B cell (primary cell): ENCODE measurements around the gene KRT71. TPM values are rescaled to one million over a fixed set of nuclear protein-coding genes. Genes with fewer than 3 reads are reported as not detected.

Experiments used
- ATAC-seq: fragments of 200-7000 bp; cut with Tn5 transposase; one replicate; pipeline ENCODE4 v1.10.0; 2021; ENCODE audit warnings: low read depth, mild to moderate bottlenecking, moderate number of reproducible peaks, moderate library complexity
- CTCF ChIA-PET: fragments of 350-600 bp; sonication (Branson Sonifier 250); formaldehyde crosslinking; loops from one replicate; lab custom pipeline; 2021; ENCODE audit warnings: antibody characterized with exemption, inconsistent platforms; lab: Charles Lee
- POLR2A ChIA-PET: fragments of 350-600 bp; sonication (Branson Sonifier 250); formaldehyde crosslinking; loops from one replicate; lab custom pipeline; 2021; ENCODE audit warnings: antibody characterized with exemption; lab: Charles Lee
- DNase-seq: peaks from one replicate; pipeline ENCODE4 v3.0.0; 2013
- H2AFZ ChIP-seq: 2 replicates; pipeline ENCODE4 v1.6.1; 2012; ENCODE audit warnings: mild to moderate bottlenecking, low read depth, low read length; ENCODE audit not compliant: insufficient read depth, poor library complexity, severe bottlenecking
- H3K27ac ChIP-seq, 2 donors: 1 replicate in 1 of 2; 2 replicates in 1 of 2; pipeline ENCODE4 v1.5.1; 2012 to 2013; ENCODE audit warnings: low read length in 2 of 2, mild to moderate bottlenecking in 2 of 2, moderate library complexity in 1 of 2
- H3K27me3 ChIP-seq, 4 experiments: fragments of 200-600 bp in 1 of 4; sonication (generic) in 1 of 4; replicated peaks in 1 of 4; 1 replicate in 2 of 4; 2 replicates in 2 of 4; pipeline versions ENCODE4 v1.6.1 to v1.7.0; 2013 to 2016; ENCODE audit warnings: low read length in 3 of 4, mild to moderate bottlenecking in 2 of 4, mixed read lengths in 1 of 4, moderate library complexity in 1 of 4; ENCODE audit not compliant: insufficient read depth in 4 of 4, control insufficient read depth in 3 of 4; ENCODE audit errors: control extremely low read depth in 1 of 4
- H3K36me3 ChIP-seq, 2 experiments: replicated peaks in 1 of 2; 1 replicate in 1 of 2; 2 replicates in 1 of 2; pipeline versions ENCODE4 v1.6.1 to v1.7.1; 2013; ENCODE audit warnings: low read length in 1 of 2; ENCODE audit not compliant: insufficient read depth in 2 of 2, control insufficient read depth in 1 of 2; ENCODE audit errors: control extremely low read depth in 1 of 2, extremely low read depth in 1 of 2
- H3K4me1 ChIP-seq, 2 donors: fragments of 200-600 bp in 1 of 2; sonication (generic) in 1 of 2; 1 replicate in 1 of 2; 2 replicates in 1 of 2; pipeline versions ENCODE4 v1.5.1 to v1.6.1; 2013 to 2017; ENCODE audit warnings: low read length in 2 of 2; ENCODE audit not compliant: control insufficient read depth in 2 of 2, insufficient read depth in 2 of 2
- H3K4me2 ChIP-seq: replicated peaks from 2 replicates; pipeline ENCODE3; 2012; ENCODE audit warnings: mild to moderate bottlenecking, low read depth, low read length; ENCODE audit not compliant: poor library complexity, severe bottlenecking
- H3K4me3 ChIP-seq, 5 experiments: fragments of 200-600 bp in 1 of 5; sonication (generic) in 1 of 5; 1 replicate in 3 of 5; 2 replicates in 2 of 5; pipeline versions ENCODE4 v1.5.1 to v1.7.0; 2011 to 2016; ENCODE audit warnings: low read length in 4 of 5, mild to moderate bottlenecking in 4 of 5, low read depth in 2 of 5, control low read depth in 1 of 5, moderate library complexity in 1 of 5; ENCODE audit not compliant: insufficient read depth in 1 of 5; ENCODE audit errors: control extremely low read depth in 1 of 5, extremely low read depth in 1 of 5
- H3K79me2 ChIP-seq: fragments of 200-600 bp; sonication (generic); one replicate; pipeline ENCODE4 v1.6.0; 2016; ENCODE audit warnings: low read length; ENCODE audit not compliant: control insufficient read depth, insufficient read depth
- H3K9ac ChIP-seq: fragments of 200-600 bp; sonication (generic); 2 replicates; pipeline ENCODE4 v1.6.1; 2017; ENCODE audit warnings: mild to moderate bottlenecking, low read length, moderate library complexity
- H3K9me3 ChIP-seq, 3 donors: one replicate each; pipeline versions ENCODE4 v1.6.1 to v1.7.1; 2013; ENCODE audit warnings: low read length in 2 of 3; ENCODE audit not compliant: control insufficient read depth in 2 of 3, insufficient read depth in 1 of 3; ENCODE audit errors: control extremely low read depth in 1 of 3
- H4K20me1 ChIP-seq: 2 replicates; pipeline ENCODE4 v1.6.0; 2012; ENCODE audit warnings: mild to moderate bottlenecking, low read length; ENCODE audit not compliant: insufficient read depth, control insufficient read depth, poor library complexity, severe bottlenecking
- H3K27ac Mint-ChIP-seq: one replicate; pipeline ENCODE4 v1.8.0; 2021; ENCODE audit warnings: mixed read lengths
- H3K27me3 Mint-ChIP-seq: one replicate; pipeline ENCODE4 v1.8.0; 2021; ENCODE audit warnings: mixed read lengths
- H3K4me1 Mint-ChIP-seq: one replicate; pipeline ENCODE4 v1.8.0; 2021; ENCODE audit warnings: mixed read lengths
- H3K4me3 Mint-ChIP-seq: one replicate; pipeline ENCODE4 v1.8.0; 2021; ENCODE audit warnings: mixed read lengths
- H3K9me3 Mint-ChIP-seq: one replicate; pipeline ENCODE4 v1.8.0; 2022; ENCODE audit warnings: mixed read lengths; ENCODE audit not compliant: insufficient read depth
- CTCF ChIP-seq: fragments of 200-600 bp; IDR thresholded peaks from one replicate; pipeline ENCODE4 v1.8.0; 2022; ENCODE audit warnings: antibody characterized with exemption, mild to moderate bottlenecking
- EZH2 ChIP-seq: IDR thresholded peaks from 2 replicates; pipeline ENCODE4 v1.6.1; 2012; ENCODE audit warnings: borderline replicate concordance, low read depth, mild to moderate bottlenecking, moderate library complexity, low read length; ENCODE audit not compliant: insufficient read depth, poor library complexity, severe bottlenecking
- WGBS: methylation state at CpG from one replicate; pipeline ENCODE4 v1.1.5; 2013; ENCODE audit warnings: missing lambda C conversion rate; ENCODE audit not compliant: insufficient coverage; 5-methylcytosine and 5-hydroxymethylcytosine counted together
- intact Hi-C: fragments of 100-400 bp; cut with micrococcal nuclease; formaldehyde crosslinking; loops from one replicate; pipeline ENCODE4 v1.10.0; 2022
- polyA plus RNA-seq: library from polyadenylated mRNA; depleted of rRNA; stranded (reverse); fragments of >200 nt; gene quantifications from 2 replicates; pipeline ENCODE4 v1.2.3, GENCODE V29; 2012
- total RNA-seq, 2 donors: library from RNA; stranded (reverse); fragments of 120-200 nt in 1 of 2; gene quantifications; 1 replicate in 1 of 2; 2 replicates in 1 of 2; pipeline versions ENCODE4 v1.2.3 to v1.2.4, GENCODE V29; 2013 to 2022

KRT71 gene
- total and polyA plus RNA-seq, 2 donors (not counting 1 experiment from before 2014, with no cell fraction given) = not detected

- WGBS = 94% methylated on average over 8 of the region's 12 CpGs
- H3K4me3 ChIP-seq = no peak overlapping the region
- no peak for DNase-seq
- POLR2A ChIA-PET = no interaction called here
- no peaks in the 10 kb centered on the region for H3K4me1 Mint-ChIP-seq
- no peak overlapping the region for H3K27ac Mint-ChIP-seq
- no peaks in the 10 kb centered on the region for H3K9me3 ChIP-seq
- no peak overlapping the region for H2AFZ ChIP-seq
- intact Hi-C loops = no loop called here
- H3K4me3 Mint-ChIP-seq = no peak overlapping the region
- H3K4me2 ChIP-seq = no peak overlapping the region
- peaks cover 44% of the 10 kb centered on the region for H3K27me3 Mint-ChIP-seq
- CTCF ChIA-PET = no interaction called here
- H3K79me2 ChIP-seq = no peaks in the 10 kb centered on the region
- H4K20me1 ChIP-seq = no peaks in the 10 kb centered on the region
- H3K27ac ChIP-seq = no peak overlapping the region
- no peaks in the 10 kb centered on the region for H3K4me1 ChIP-seq
- peaks cover 0 to 14% (median 6%) of the 10 kb centered on the region in 4 experiments for H3K27me3 ChIP-seq
- ATAC-seq = no peak
- H3K9me3 Mint-ChIP-seq = no peaks in the 10 kb centered on the region
- no peaks in the 10 kb centered on the region for H3K36me3 ChIP-seq
- no peak overlapping the region for H3K9ac ChIP-seq
- TF ChIP-seq EZH2 (no peak), CTCF (no peak)
These were observed 47.5 kb upstream of the KRT71 start for GRCh38 chr12:52600475-52600874.

- no peak for TF ChIP-seq CTCF
- no peak for TF ChIP-seq EZH2
- Mint-ChIP-seq H3K4me3 (no peak overlapping the region), H3K27me3 (peaks cover 44% of the 10 kb centered on the region), H3K4me1 (no peaks in the 10 kb centered on the region), H3K27ac (no peak overlapping the region), H3K9me3 (no peaks in the 10 kb centered on the region)
- H3K9me3 ChIP-seq = no peaks in the 10 kb centered on the region
- H3K4me3 ChIP-seq = no peak overlapping the region
- no peaks in the 10 kb centered on the region for H3K79me2 ChIP-seq
- DNase-seq (no peak), ATAC-seq (no peak)
- H3K4me2 ChIP-seq = no peak overlapping the region
- WGBS = 62% methylated on average over 1 of the region's 2 CpGs
- intact Hi-C loops = no loop called here
- no peak overlapping the region for H3K27ac ChIP-seq
- H2AFZ ChIP-seq = no peak overlapping the region
- H3K9ac ChIP-seq = no peak overlapping the region
- H3K36me3 ChIP-seq = no peaks in the 10 kb centered on the region
- no peaks in the 10 kb centered on the region for H4K20me1 ChIP-seq
- H3K4me1 ChIP-seq = no peaks in the 10 kb centered on the region
- ChIA-PET POLR2A (no interaction called here), CTCF (interaction anchor here (1.5 kb wide), 1 partner anchor 46 kb away, joined by 4 read pairs; no protein-coding TSS in a partner anchor)
- peaks cover 0 to 14% (median 6%) of the 10 kb centered on the region in 4 experiments for H3K27me3 ChIP-seq
These were observed 47.1 kb upstream of the KRT71 start for GRCh38 chr12:52600071-52600470.
